Measurements from ENCODE around the gene ITPKC.
"Not testable (repeated sequence)": the region's sequence is repeated elsewhere in the genome, so short reads cannot be mapped to it uniquely, and the experiment has no call there.

ITPKC gene

DNA sequence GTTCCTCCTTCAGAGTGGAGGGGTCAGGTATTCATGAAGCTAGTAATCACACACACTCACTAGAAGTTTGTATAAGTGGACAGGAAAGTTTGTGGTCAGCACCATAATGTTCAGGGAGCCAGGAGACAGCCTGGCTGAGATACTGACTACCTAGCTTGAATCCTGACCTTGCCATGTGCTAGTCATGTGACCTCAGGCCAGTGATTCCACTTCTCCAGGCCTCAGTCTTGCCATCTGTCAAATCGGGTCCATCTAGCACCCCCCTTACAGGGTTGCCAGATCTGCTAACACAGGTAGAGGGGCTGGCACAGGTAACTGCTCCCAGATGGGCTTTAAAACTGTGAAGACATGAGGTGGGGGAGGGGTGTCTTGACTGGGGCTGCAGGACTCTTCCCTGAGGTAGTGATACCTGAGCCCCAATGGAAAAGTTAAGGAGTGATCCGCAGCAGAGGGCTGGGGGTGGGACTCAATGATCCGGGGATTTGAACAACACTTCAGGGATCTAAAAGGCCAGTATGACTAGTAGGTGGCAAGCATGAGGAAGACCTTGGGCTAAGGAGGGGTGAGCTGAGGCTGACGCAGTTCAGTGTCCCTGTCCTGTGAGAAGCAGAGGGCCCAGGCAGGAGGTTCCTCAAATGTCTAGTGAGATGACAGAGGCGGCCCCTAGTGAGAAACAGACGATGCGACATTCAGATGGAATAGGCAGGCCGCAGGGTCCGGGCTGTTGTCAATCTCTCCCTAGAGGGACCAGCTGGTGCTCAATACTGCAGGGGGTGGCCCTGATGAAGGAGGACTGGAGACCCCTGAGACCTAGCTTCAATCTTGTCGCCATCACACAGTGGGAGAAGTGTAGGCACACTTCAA lies 24.8 kb downstream of the ITPKC start:
- DNase-seq (ENCODE audit: low spot score), result no peak

DNA sequence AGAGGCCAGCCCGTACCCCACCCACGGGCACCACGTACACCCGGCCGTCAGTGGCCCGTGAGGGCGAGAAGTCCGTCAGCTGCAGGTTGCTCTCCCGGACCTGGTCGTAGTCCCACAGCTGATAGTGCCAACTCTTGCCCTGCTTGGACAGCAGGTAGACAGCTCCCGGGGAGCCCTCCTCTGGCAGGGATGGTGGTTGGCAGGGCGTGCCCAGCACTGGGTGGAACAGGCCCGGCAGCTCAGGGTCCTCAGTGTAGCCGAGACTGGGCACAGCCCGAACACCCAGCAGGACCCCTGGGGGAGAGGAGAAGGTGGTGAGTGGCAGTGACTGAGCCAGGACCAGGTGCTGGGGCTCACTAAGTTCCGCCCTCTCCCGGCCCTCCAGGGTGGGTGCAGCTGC lies 25.6 kb downstream of the ITPKC start:
- no peak for DNase-seq (ENCODE audit: low spot score)

DNA sequence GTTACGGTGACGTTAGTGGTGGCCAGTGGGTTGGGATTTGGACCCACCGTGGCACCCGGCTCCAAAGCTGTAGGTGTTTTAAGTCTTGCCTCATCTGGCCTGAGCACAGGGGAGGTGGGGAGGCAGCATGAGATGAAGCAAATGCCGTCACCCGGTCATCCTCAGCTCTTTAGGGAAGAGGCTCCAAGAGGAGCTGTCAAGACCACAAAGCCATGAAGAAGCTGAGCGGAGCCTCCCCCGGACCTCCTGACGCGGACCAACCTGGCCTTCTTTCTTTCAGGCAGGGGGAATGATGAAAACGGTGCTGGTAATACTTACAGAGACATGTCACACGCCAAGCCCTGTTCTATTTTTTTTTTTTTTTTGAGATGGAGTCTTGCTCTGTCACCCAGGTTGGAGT lies 26.0 kb downstream of the ITPKC start:
- no peak for DNase-seq (ENCODE audit: low spot score)

DNA sequence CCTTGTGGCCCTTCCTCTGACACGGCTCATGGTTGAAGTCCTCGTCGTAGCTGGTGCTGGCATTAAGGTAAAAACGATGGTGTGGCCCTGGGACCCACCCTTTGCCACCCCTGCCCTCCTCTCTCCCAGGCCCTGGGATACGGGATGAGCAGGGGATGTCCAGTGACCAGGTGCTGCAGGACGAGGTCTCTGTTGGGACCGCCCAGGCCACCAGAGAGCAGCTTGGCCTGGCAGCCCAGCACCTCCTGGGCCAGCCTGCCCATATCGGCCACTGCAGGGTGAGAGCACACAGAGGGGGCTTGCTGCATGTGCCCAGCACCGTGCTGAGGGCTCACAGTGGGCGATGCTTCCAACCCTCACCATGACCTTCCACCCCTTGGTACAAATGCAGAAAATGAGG lies 27.0 kb downstream of the ITPKC start:
- no peak for DNase-seq (ENCODE audit: low spot score)

GRCh38 chr19:40744554-40745401 lies 27.9 kb downstream of the ITPKC start:
- no peak for DNase-seq (ENCODE audit: low spot score)

DNA sequence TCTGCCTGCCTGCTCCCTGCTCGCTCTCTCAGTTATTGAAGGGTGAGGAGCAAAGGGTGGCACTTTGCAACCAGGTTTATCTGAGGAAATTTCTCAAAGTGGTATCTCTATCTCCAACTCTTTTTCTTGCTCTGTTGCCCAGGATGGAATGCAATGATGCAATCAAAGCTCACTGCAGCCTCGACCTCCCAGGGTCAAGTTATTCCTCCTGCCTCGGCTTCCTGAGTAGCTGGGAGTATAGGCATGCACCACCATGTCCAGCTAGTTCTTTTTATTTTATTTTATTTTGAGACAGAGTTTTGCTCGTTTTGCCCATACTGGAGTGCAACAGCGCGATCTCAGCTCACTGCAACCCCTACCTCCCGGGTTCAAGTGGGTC lies 28.5 kb downstream of the ITPKC start:
- no peak for DNase-seq (ENCODE audit: low spot score)

- DNase-seq (ENCODE audit: low spot score), result no peak
These were observed 30.6 kb downstream of the ITPKC start for GRCh38 chr19:40747536-40747935.

- peak; percentile 100 for DNase-seq (ENCODE audit: low spot score)
These were observed 33.4 kb downstream of the ITPKC start, which contains the start of gene ACTMAP for GRCh38 chr19:40750058-40750873. Gene ACTMAP, minus strand, starts transcription at chr19:40750477. Its CDS starts 674 bp downstream, at chr19:40749803.

GRCh38 chr19:40750874-40751537 lies 34.1 kb downstream of the ITPKC start, which contains the start of gene SNRPA:
Gene SNRPA, plus strand, starts transcription at chr19:40751203. Its CDS starts 206 bp downstream, at chr19:40751409.
- DNase-seq (ENCODE audit: low spot score), result peak; percentile 98

GRCh38 chr19:40752257-40752781 lies 35.4 kb downstream of the ITPKC start:
- DNase-seq (ENCODE audit: low spot score), result peak; percentile 24

DNA sequence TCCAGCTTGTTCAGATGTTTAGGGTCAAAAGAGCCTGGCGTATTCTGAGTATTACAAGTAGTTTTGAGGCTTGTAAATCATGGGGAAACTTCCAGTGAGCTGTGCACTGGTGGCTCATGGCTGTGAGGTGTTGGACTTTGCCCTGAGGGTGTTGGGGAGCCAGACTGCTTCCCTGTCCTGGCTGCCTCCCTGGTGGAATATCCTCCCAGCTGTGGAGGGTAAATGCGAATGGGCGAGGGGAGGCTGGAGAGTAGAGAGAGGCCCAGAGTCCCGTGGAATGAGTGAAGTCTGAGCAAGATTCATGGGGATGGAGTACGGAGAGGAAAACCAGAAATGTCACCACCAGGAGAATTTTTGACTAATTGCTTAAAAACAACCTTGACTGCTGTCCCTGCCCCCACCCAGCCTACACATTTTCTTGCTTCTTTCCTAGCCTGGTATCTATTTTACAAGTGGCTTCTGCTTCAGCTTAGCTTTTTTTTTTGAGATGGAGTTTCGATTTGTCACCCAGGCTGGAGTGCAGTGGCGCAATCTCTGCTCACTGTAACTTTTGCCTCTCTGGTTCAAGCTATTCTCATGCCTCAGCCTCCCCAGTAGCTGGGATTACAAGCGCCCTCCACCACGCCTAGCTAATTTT lies 37.8 kb downstream of the ITPKC start:
- DNase-seq (ENCODE audit: low spot score), result peak; percentile 55

DNA sequence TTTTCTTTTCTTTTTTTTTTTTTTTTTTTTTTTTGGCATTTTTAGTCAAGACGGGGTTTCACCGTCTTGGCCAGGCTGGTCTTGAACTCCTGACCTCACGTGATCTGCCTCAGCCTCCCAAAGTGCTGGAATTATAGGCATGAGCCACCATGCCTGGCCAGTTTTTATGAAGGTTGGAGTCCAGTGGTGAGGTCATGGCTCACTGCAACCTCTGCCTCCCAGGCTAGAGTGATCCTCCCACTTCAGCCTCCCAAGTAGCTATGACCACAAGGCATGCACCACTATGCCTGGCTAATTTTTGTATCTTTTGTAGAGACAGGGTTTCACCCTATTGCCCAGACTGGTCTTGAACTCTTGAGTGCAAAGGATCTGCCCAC lies 38.3 kb downstream of the ITPKC start:
- no peak for DNase-seq (ENCODE audit: low spot score)

GRCh38 chr19:40755791-40756190 lies 38.9 kb downstream of the ITPKC start:
- no peak for DNase-seq (ENCODE audit: low spot score)

- DNase-seq (ENCODE audit: low spot score), result no peak
These were observed 39.7 kb downstream of the ITPKC start for GRCh38 chr19:40756502-40757110.

DNA sequence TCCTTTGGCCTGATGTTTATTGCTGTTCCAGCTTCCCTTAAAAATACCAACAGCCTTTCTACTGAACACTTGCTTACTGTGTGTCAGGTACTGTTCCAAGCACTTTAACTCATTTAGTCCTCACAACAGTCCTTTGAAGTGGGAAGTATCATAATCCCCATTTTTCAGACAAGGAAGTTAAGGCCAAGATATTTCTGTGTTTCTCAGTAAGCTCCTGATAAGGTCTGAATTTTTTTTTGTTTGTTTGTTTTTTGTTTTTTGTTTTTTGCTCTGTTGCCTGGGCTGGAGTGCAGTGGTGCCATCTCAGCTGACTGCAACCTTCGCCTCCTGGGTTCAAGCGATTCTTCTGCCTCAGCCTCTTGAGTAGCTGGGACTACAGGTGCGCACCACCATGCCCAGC lies 41.6 kb downstream of the ITPKC start:
- DNase-seq (ENCODE audit: low spot score), result no peak

DNA sequence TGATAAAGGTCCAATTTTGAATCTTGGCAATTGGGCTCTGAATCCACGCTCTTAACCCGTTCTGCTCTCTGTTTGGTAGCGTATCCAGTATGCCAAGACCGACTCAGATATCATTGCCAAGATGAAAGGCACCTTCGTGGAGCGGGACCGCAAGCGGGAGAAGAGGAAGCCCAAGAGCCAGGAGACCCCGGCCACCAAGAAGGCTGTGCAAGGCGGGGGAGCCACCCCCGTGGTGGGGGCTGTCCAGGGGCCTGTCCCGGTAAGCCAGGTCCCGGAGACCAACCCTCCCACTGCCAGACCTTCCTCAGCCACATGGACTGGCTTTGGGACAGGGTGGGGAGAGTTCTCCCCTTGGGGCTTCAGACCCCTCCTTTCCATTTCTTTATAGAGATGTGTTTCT lies 42.4 kb downstream of the ITPKC start:
- DNase-seq (ENCODE audit: low spot score), result no peak

DNA sequence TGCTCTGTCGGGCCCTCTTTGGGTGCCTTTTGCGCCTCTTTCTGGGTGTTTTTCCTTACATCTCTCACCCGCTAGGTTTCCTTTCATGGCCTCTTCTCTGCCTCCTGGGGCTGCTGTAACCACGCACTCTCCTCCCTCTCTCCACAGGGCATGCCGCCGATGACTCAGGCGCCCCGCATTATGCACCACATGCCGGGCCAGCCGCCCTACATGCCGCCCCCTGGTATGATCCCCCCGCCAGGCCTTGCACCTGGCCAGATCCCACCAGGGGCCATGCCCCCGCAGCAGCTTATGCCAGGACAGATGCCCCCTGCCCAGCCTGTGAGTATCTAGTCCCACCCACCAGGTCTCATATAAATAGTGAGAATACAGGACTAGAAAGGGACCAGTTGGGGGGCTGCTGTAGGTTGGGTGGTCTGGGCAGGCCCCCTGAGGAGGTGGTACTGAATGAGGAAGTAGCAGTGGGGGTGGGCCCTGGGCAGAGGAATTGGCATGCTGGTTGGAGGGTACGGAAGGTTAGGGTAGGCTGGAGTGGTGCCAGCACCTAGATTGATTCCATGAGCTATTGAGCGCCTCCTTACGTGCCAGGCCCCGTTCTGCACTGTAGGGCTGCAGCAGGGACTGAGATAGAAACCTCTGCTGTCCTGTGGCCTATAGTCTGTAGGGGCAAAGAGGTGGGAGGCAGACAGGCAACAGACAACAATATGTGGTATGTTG lies 46.0 kb downstream of the ITPKC start:
- DNase-seq (ENCODE audit: low spot score), result no peak

- no peak for DNase-seq (ENCODE audit: low spot score)
These were observed 46.6 kb downstream of the ITPKC start for GRCh38 chr19:40763526-40763925.

DNA sequence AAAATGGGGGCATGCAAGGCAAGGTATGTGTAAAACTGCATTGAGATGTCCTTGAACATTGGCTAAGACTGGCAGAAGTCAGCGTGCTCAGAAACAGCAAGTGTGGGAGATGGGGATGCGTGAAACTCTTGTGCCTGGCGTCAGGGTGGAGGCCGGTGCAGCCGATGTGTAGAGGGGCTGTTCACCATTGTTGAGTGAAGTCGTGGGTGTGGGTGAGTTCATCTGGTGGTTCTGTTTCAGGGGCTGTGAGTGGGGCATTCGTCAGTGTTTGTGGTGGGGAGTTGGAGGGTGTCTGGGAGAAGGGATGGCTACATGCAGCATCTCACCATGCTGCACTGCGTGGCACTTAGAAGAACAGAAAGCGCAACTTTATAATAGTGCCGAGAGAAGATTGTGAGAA lies 47.1 kb downstream of the ITPKC start:
- DNase-seq (ENCODE audit: low spot score), result no peak

GRCh38 chr19:40766385-40766784 lies 49.5 kb downstream of the ITPKC start:
- DNase-seq (ENCODE audit: low spot score), result not testable (repeated sequence)
